ENCODE measurements around the gene ZNF503. TPM values are rescaled to one million over a fixed set of nuclear protein-coding genes. Genes with fewer than 3 reads are reported as not detected.

The ZNF503 gene, protein sequence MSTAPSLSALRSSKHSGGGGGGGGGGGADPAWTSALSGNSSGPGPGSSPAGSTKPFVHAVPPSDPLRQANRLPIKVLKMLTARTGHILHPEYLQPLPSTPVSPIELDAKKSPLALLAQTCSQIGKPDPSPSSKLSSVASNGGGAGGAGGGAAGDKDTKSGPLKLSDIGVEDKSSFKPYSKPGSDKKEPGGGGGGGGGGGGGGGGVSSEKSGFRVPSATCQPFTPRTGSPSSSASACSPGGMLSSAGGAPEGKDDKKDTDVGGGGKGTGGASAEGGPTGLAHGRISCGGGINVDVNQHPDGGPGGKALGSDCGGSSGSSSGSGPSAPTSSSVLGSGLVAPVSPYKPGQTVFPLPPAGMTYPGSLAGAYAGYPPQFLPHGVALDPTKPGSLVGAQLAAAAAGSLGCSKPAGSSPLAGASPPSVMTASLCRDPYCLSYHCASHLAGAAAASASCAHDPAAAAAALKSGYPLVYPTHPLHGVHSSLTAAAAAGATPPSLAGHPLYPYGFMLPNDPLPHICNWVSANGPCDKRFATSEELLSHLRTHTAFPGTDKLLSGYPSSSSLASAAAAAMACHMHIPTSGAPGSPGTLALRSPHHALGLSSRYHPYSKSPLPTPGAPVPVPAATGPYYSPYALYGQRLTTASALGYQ
- under 1 TPM; 0.07 to 0.21 TPM for total RNA-seq

DNA sequence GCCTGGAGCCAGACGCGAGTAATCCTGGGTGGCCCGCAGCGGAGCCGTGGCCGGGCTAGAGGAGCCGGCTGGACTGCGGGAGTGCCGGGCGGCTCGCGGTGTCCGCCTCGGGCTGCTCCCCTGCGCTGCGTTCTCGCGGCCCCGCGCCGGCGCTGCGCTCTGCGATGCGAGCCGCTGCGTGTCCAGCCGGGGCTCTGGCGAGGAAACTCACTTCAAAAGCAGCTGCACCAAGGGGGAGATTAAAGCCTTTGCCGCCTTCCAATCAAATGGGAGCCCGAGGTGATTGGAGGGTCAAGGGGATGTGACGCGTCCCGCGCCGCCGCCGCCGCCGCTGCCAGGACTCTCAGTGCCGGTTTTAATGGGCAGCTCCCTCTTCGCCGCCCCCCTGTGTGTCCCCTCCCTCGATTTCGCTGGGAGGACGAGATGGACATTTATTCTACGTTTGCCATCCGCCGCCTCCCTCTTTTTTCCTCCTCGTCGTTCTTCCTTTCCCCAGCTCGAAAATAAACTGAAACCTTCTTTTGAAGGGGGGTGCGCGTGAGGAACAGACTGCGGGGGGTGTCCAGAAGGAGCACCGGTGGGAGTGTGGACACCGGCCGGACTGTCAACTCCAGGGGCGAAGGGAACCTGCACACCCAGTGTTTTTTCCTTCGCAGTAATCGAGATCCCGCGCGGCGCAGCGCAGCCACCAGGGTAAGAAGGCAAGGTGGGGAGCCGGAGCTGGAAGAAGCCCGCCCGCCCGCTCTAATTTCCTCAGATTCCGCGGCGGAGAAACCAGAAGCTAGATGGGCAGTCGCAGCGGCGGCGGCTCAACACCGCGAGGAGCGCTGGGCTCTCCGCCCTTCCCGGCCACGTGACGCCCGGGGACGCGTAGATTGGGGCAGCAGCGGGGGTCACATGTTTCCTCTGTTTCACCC, at the start of gene ZNF503:
Gene ZNF503, minus strand, starts transcription at position 196 of the 917 bp plus-strand sequence. CDS start 345 bp downstream, outside the sequence.
- H3K4me3 Mint-ChIP-seq: peak within 1 kb of the TSS; percentile 77
- intact Hi-C loops (cut with micrococcal nuclease): loop anchor here (2.0 to 5.0 kb wide), 3 partner anchors 107 to 901 kb away; no protein-coding TSS in a partner anchor
- no peaks in the 10 kb centered on the region for H3K9me3 Mint-ChIP-seq
- CTCF ChIA-PET: interaction anchor here (1.4 to 1.7 kb wide), 2 partner anchors 28 to 166 kb away, joined by 3 to 4 read pairs; partner anchors contain the start of gene COMTD1
- H3K27me3 Mint-ChIP-seq (ENCODE audit: low read depth): peaks cover 59% of the 10 kb centered on the region
- no peaks in the 10 kb centered on the region for H3K36me3 Mint-ChIP-seq (ENCODE audit: low read depth)
- DNase-seq: peak; percentile 67
- peaks cover 25% of the 10 kb centered on the region for H3K4me1 Mint-ChIP-seq (ENCODE audit: low read depth)
- no peak within 1 kb of the TSS for H3K27ac Mint-ChIP-seq

DNA sequence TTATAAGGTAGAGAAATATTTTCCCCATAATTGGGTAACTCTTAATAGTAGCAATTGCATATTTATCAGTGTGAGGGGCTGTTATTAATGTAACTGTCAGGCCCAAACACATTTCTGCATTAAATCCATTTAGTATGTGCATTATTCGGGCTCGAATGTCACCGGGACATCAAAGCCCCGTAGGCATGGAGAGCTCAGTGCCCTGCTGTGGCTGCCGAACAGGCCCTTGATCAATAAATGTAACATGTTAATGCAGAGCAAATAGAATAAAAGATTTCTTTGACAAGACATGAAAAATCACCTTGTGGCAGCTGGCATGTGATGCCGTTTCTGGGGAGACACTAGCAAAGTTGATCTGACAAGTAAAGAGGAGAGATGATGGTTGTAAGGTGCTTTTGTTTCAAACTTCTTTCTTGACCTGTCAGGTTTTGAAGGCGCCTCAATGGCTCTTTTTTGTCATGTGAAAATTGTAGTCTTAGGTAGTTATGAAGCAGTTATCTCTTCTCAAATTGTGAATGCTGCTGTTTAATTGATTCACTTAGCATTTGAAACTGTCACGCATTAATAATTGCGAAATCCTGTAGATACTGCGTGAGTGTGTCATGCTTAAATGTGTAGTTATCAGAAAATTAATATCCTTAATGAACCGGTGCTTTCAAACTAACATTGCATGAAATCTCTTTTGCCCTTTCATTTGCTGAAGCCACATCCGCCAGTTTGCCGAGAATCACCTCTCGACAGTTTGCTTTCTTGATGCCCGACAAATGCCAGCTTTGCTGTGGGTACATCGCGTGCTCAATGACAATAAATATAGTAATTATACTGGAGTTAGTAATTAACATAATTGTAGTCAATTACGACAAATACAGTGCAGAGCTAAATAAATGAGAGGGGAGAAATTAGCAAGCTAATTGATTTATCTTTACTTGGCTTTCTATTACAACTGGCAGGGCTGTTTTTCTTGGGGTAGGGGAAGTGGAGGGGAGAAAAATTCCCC, 49.4 kb upstream of the ZNF503 start:
- H3K36me3 Mint-ChIP-seq (ENCODE audit: low read depth): no peaks in the 10 kb centered on the region
- intact Hi-C loops (cut with micrococcal nuclease): no loop called here
- H3K4me3 Mint-ChIP-seq: no peak overlapping the region
- H3K27ac Mint-ChIP-seq: no peak overlapping the region
- H3K9me3 Mint-ChIP-seq: no peaks in the 10 kb centered on the region
- no peaks in the 10 kb centered on the region for H3K4me1 Mint-ChIP-seq (ENCODE audit: low read depth)
- CTCF ChIA-PET: interaction anchor here (1.1 kb wide), 1 partner anchor 11 kb away, joined by 3 read pairs; no protein-coding TSS in a partner anchor
- peaks cover 3% of the 10 kb centered on the region for H3K27me3 Mint-ChIP-seq (ENCODE audit: low read depth)
- no peak for DNase-seq

DNA sequence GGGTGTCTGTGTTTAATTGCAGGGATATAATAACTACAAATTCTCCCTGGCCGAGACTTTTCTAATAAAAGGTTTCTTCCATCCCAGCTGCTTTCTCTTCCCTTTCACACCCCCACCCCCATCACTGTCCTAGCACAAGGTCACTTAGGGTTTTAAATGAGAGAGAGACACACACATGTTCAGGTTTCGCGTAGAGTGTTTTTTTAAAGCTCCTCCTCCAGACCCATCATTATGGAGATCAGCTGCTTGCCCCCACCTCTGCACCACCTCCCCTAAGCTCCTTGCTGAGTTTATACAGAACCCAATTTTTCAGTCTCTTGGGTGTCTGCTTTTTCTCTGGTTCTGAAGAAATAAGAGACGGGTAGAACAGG, 48.5 kb upstream of the ZNF503 start:
- Mint-ChIP-seq H3K27ac (no peak overlapping the region), H3K9me3 (no peaks in the 10 kb centered on the region), H3K27me3 (ENCODE audit: low read depth) (peaks cover 3% of the 10 kb centered on the region), H3K4me1 (ENCODE audit: low read depth) (no peaks in the 10 kb centered on the region), H3K36me3 (ENCODE audit: low read depth) (no peaks in the 10 kb centered on the region), H3K4me3 (no peak overlapping the region)
- no peak for DNase-seq
- intact Hi-C loops (cut with micrococcal nuclease): no loop called here
- CTCF ChIA-PET: no interaction called here

DNA sequence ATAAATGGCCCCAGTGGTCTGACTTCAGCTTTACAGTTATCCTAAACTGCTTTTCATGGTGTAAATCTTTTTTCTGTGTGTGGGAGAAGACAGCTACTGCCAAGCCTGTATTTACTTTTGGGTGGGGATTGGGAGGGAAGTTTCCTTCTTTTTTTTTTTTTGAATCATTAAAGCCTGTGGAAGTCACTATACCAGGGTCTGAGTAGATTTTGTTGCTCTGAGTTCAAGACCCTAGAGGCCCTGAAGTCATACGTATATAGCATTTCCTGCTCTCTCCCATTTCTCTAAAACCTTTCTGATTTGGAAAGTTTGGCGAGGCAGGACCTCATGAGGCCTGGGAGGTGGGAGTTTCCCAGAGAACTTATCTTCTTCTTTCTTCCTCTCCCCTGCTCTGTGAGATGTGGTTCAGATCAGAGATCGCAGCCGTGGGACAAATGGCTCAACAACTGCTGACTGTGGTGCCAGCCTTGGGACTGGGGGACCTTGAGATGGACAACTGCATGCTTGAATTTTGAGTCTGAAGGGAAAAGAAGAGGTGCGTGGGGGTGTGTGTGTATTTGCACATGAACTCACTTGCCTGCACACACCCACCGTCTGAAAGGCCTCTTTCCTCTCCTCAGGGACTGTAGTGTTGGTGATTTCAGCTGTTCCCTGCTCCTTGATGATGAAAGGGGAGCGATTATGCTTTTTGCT, 48.0 kb upstream of the ZNF503 start:
- DNase-seq: no peak
- H3K27ac Mint-ChIP-seq: no peak overlapping the region
- no peaks in the 10 kb centered on the region for H3K36me3 Mint-ChIP-seq (ENCODE audit: low read depth)
- peaks cover 3% of the 10 kb centered on the region for H3K27me3 Mint-ChIP-seq (ENCODE audit: low read depth)
- no peaks in the 10 kb centered on the region for H3K4me1 Mint-ChIP-seq (ENCODE audit: low read depth)
- intact Hi-C loops (cut with micrococcal nuclease): no loop called here
- no peak overlapping the region for H3K4me3 Mint-ChIP-seq
- CTCF ChIA-PET: no interaction called here
- no peaks in the 10 kb centered on the region for H3K9me3 Mint-ChIP-seq

DNA sequence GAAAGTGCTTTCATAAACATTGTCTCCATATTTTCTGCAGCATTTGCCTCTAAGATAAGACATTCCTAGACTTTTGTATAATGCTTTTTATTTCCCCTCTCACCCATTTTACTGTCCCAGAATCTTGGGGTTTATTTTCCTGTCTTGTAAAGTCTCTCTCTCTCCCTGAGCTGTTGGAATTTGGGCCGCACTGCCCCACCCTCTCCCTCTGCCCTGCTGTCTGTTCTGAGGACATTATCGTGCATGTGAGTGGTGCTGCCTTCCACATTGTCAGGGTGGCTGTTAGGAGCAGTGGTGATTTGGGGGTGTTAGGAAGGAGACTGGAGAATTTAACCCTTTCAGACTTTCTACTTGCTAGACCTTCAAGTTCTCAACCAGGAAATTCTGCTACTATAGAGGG, 46.6 kb upstream of the ZNF503 start:
- intact Hi-C loops (cut with micrococcal nuclease): no loop called here
- DNase-seq: no peak
- H3K27ac Mint-ChIP-seq: no peak overlapping the region
- H3K36me3 Mint-ChIP-seq (ENCODE audit: low read depth): no peaks in the 10 kb centered on the region
- CTCF ChIA-PET: no interaction called here
- no peak overlapping the region for H3K4me3 Mint-ChIP-seq
- H3K27me3 Mint-ChIP-seq (ENCODE audit: low read depth): peaks cover 3% of the 10 kb centered on the region
- H3K9me3 Mint-ChIP-seq: peaks cover 7% of the 10 kb centered on the region
- H3K4me1 Mint-ChIP-seq (ENCODE audit: low read depth): no peaks in the 10 kb centered on the region

DNA sequence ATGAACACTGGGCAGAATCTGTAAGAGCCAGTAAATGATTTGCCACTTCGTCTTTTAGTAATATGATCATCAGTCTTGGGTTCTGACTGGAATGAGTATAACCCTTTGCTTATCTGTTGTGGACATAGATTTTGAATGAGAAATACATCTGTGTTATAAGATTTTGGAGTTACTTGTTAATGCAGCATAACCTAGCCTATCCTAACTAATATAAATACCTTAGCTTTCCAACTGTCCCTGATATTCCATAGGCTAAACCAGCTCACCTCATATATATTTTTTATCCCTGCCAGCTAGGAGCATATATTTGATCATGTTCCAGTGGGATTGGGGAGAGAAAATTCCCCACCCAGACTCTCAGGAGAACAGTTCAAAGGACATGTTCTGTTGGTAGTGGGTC, 44.9 kb upstream of the ZNF503 start:
- no peaks in the 10 kb centered on the region for H3K4me1 Mint-ChIP-seq (ENCODE audit: low read depth)
- H3K4me3 Mint-ChIP-seq: no peak overlapping the region
- H3K36me3 Mint-ChIP-seq (ENCODE audit: low read depth): no peaks in the 10 kb centered on the region
- CTCF ChIA-PET: interaction anchor here (0.6 kb wide), 1 partner anchor 1501 kb away, joined by 3 read pairs; no protein-coding TSS in a partner anchor
- H3K9me3 Mint-ChIP-seq: peaks cover 13% of the 10 kb centered on the region
- H3K27ac Mint-ChIP-seq: no peak overlapping the region
- intact Hi-C loops (cut with micrococcal nuclease): no loop called here
- peaks cover 3% of the 10 kb centered on the region for H3K27me3 Mint-ChIP-seq (ENCODE audit: low read depth)
- DNase-seq: no peak

DNA sequence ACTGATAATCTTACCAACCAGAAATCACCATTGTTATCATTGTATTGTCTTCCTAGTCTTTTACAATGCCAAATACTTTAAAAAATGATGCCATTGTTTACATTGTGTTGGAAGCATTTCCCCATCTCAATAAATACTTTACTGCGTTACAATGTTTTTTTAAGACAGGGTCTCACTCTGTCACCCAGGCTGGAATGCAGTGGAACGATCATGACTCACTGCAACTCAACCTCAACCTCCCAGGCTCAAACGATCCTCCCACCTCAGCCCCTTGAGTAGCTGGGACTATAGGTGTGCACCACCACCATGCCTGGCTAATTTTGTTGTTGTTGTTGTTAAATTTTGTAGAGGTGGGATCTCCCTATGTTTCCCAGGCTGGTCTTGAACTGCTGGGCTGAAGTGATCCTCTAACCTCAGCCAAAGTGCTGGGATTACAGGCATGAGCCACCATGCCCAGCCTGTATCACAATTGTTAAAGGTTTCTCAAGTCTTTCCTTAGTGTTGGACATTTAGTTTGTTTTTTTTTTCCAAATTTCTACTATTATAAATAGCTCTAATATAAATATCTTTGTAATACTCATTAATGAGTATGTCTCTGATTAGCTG, 43.3 kb upstream of the ZNF503 start:
- Mint-ChIP-seq H3K27ac (no peak overlapping the region), H3K9me3 (peaks cover 13% of the 10 kb centered on the region), H3K27me3 (ENCODE audit: low read depth) (peaks cover 4% of the 10 kb centered on the region), H3K4me1 (ENCODE audit: low read depth) (no peaks in the 10 kb centered on the region), H3K36me3 (ENCODE audit: low read depth) (no peaks in the 10 kb centered on the region), H3K4me3 (no peak overlapping the region)
- intact Hi-C loops (cut with micrococcal nuclease): no loop called here
- CTCF ChIA-PET: interaction anchor here (0.7 kb wide), 1 partner anchor 25 kb away, joined by 3 read pairs; no protein-coding TSS in a partner anchor
- DNase-seq: no peak

DNA sequence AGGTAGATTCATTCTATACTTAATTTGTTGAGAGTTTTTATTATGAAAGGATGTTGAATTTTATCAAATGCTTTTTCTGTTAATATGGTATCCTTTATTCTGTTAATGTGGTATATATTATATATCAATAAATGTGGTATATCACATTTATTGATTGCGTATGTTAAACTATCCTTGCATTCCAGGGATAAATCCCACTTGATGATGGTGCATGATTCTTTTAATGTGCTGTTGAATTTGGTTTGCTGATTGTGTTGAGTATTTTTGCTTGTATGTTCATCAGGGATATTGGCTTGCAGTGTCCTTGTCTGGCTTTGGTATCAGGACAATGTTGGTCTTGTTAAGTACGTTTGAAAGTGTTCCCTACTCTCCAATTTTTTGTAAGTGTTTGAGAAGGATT, 41.8 kb upstream of the ZNF503 start:
- Mint-ChIP-seq H3K27ac (no peak overlapping the region), H3K4me3 (no peak overlapping the region), H3K27me3 (ENCODE audit: low read depth) (peaks cover 4% of the 10 kb centered on the region), H3K9me3 (peaks cover 13% of the 10 kb centered on the region), H3K36me3 (ENCODE audit: low read depth) (no peaks in the 10 kb centered on the region), H3K4me1 (ENCODE audit: low read depth) (no peaks in the 10 kb centered on the region)
- DNase-seq: no peak
- intact Hi-C loops (cut with micrococcal nuclease): no loop called here
- CTCF ChIA-PET: no interaction called here

DNA sequence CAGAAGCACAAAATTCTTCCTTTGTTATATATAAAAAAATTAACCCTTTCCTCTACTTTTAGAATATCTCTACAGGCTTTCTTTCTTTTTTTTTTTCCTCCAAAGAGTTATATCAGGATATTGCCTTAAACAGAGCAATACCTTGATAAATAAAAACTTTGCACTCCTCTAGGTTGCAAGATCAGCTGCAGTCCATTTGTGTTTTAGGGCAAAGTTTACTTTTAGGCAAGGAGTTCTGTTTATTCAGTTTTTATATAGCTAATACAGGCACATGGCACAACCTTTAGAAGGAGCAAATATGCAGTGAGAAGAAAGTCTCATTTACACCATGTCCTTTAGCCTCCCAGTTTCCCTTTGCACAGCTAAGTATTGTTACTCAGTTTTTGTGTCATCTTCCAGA, 40.1 kb upstream of the ZNF503 start:
- H3K4me3 Mint-ChIP-seq: no peak overlapping the region
- H3K27ac Mint-ChIP-seq: no peak overlapping the region
- no peak for DNase-seq
- H3K36me3 Mint-ChIP-seq (ENCODE audit: low read depth): no peaks in the 10 kb centered on the region
- intact Hi-C loops (cut with micrococcal nuclease): no loop called here
- H3K4me1 Mint-ChIP-seq (ENCODE audit: low read depth): no peaks in the 10 kb centered on the region
- H3K27me3 Mint-ChIP-seq (ENCODE audit: low read depth): peaks cover 7% of the 10 kb centered on the region
- peaks cover 13% of the 10 kb centered on the region for H3K9me3 Mint-ChIP-seq
- CTCF ChIA-PET: interaction anchor here (0.6 kb wide), 1 partner anchor 304 kb away, joined by 3 read pairs; no protein-coding TSS in a partner anchor

DNA sequence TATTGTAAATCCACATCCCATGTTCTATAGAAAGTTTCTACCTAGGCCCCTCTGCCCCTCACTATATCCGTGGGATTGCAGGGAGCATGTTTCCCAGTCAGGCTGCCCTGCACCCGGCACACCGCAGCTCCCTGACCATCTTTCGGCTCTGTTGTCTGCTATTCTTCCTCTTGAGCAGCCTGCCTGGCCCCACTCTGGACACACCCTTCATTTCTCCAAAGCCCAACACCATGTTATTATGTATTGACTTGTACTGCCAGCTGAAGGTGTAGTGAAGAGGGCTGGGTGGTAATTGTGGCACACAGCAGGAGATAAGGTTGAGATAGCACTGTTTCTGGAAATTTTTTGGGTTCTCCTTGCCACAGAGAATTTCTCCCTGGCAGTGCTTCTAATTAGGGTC, 39.6 kb upstream of the ZNF503 start:
- intact Hi-C loops (cut with micrococcal nuclease): no loop called here
- Mint-ChIP-seq H3K4me3 (no peak overlapping the region), H3K36me3 (ENCODE audit: low read depth) (no peaks in the 10 kb centered on the region), H3K9me3 (peaks cover 13% of the 10 kb centered on the region), H3K27ac (no peak overlapping the region), H3K27me3 (ENCODE audit: low read depth) (peaks cover 7% of the 10 kb centered on the region), H3K4me1 (ENCODE audit: low read depth) (no peaks in the 10 kb centered on the region)
- DNase-seq: no peak
- CTCF ChIA-PET: interaction anchor here (0.6 kb wide), 1 partner anchor 305 kb away, joined by 3 read pairs; no protein-coding TSS in a partner anchor

All from activated naive CD4-positive, alpha-beta T cell treated with anti-CD3 and anti-CD28 coated beads for 36 hours (primary cell).